HG02571 (cell line): ENCODE data around the gene COL27A1.

ENCODE experiments used
- ATAC-seq: cut with Tn5 transposase; IDR thresholded peaks from one replicate; pipeline ENCODE4 v1.9.1; 2021; ENCODE audit warnings: mild to moderate bottlenecking, moderate library complexity; ENCODE audit not compliant: unreplicated experiment

The COL27A1 gene

DNA sequence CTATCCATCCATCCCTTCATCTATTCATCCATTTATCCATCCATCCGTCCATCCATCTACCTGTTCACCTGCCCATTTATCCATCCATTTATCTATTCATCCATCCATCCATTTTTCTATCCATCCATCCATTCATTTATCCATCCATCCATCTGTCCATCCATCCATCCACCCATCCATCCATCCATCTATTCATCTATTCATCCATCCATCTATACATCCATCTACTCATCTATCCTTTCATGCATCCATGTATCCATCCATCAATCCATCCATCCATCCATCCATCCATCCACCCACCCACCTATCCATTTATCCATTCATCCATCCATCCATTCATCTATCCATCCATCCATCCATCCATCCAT, 10.8 kb downstream of the COL27A1 start:
- no peak for ATAC-seq

- ATAC-seq: no peak
Observed at GRCh38 chr9:114166614-114167572, 11.6 kb downstream of the COL27A1 start.

GRCh38 chr9:114167591-114168091, 12.3 kb downstream of the COL27A1 start:
- no peak for ATAC-seq

DNA sequence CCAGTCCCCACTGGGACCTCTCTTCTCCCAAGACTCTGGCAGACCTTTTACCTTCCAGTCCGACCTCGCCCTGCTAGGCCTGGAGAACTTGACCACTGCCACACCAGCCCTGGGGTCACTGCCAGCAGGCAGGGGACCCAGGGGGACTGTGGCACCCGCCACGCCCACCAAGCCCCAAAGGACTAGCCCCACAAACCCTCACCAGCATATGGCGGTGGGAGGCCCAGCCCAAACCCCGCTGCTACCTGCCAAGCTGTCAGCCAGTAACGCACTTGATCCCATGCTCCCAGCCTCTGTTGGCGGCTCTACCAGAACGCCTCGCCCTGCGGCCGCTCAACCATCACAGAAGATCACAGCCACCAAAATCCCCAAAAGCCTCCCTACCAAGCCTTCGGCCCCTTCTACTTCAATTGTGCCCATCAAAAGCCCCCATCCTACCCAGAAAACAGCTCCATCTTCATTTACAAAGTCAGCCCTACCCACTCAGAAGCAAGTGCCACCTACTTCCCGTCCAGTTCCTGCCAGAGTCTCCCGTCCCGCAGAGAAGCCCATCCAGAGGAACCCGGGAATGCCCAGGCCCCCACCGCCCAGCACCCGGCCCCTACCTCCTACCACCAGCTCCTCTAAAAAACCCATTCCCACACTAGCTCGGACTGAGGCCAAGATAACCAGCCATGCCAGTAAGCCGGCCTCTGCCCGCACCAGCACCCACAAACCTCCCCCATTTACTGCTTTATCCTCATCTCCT, 13.1 kb downstream of the COL27A1 start:
- ATAC-seq: no peak

GRCh38 chr9:114169029-114169951, 14.0 kb downstream of the COL27A1 start:
- no peak for ATAC-seq

DNA sequence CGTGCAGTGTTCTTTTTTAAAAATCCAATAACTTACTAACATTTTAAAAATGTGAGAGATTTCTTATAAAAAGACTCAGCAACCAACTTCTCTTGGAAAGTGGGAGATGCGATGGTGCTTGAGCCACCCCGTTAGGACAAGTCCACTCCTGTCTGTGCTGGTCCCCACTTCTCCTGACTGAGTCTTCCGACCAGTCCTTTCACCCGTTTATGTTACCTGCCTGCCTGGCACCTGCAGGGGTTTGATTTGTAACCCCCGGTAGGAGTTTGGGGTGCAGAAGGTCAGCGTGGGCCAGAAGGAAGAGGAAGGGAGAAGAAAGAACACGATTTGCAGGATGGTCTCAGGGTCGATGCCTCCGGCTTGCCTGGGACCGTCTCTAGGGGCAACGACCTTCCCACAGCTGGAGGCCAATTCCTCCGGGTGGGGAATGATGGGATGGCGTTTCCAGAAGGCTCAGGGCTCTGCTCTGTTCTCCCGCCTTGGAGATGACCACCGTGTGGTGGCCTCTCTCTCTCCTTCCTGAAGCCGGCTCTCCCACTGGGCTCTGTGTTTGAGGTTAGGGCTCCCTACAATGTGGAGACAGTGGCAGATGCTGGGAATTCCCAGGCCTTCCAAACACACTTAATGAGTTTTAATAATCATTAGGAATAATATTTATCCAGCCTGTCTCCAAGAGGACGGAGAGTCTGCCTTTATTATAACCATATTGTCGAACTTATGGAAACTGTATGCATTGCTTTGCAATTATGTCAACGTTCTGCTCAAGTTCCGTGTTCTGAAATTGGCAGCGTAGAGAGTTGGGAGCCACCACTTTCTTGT, 14.8 kb downstream of the COL27A1 start:
- ATAC-seq: no peak

GRCh38 chr9:114170771-114171461, 15.6 kb downstream of the COL27A1 start:
- ATAC-seq: no peak

DNA sequence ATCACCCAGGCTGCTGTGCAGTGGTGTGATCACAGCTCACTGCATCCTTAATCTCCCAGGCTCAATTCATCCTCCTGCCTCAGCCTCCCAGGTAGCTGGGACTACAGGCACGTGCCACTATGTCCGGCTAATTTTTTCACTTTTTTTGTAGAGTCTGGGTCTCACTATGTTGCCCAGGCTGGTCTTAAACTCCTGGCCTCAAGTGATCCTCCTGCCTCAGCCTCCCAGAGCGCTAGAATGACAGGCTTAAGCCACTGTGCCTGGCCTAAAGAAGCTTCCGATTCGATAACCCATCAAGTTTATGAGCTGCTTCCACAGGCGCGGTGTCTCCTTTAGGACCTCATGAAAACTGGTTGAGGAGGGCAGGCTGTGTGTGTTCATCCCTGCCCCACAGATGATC, 16.2 kb downstream of the COL27A1 start:
- ATAC-seq: no peak

- ATAC-seq: no peak
Observed at GRCh38 chr9:114172981-114173833, 17.9 kb downstream of the COL27A1 start.

GRCh38 chr9:114174557-114174875, 19.2 kb downstream of the COL27A1 start:
- ATAC-seq: no peak

GRCh38 chr9:114174876-114175771, 19.8 kb downstream of the COL27A1 start:
- no peak for ATAC-seq

GRCh38 chr9:114176624-114177291, 21.4 kb downstream of the COL27A1 start:
- no peak for ATAC-seq

- ATAC-seq: no peak
Observed at GRCh38 chr9:114177423-114178064, 22.2 kb downstream of the COL27A1 start.

DNA sequence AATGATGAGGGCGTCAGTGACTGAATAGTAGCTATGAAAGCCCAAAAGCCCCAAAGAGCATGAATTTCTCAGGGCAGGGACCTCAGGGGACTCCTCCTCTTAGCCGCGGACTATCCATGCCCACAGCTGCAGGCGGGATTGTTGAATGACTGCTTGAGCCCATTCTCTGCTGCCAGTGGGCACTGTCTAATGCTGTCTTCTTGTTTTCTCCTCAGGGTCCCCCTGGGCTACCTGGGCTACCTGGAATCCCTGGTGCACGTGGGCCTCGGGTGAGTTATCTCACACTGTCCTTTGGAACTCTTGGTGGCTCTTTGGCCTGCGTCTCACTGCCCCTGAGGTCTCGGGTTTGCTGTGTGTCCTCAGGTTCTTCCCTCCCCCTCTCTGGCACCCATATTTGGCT, 22.7 kb downstream of the COL27A1 start:
- no peak for ATAC-seq

DNA sequence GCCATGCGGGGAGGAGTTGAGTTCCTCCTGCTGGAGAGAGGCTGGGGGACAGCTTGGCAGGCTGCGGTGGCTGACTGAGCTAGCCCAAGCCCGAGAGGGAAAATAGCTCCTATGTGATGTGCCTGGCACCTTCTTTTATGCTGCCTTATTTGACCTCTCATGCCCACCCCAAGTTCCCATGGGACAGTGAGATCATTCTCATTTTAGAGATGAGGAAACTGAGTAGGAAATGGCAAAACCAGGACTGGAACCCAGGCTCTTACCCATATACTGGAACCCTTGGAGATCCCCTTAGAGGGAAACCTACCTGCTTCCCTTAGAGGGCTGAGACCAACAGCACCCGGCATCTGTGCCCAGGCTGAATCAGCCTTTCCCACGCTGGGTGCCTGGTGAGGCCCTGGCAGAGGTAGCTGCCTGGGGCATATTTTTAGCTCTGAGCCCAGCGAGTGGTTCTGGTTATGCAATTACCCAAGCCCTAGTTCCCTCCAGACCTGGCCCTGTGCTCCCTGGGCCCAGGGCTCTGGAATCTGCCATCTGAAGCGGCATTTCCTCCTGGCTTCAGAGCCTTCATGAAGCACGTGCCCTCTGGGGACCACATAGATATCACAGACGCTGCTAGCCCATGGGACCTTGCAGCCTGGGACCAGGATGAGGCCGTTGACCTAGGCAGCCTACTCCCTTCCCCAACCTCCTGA, 23.6 kb downstream of the COL27A1 start:
- ATAC-seq: no peak

DNA sequence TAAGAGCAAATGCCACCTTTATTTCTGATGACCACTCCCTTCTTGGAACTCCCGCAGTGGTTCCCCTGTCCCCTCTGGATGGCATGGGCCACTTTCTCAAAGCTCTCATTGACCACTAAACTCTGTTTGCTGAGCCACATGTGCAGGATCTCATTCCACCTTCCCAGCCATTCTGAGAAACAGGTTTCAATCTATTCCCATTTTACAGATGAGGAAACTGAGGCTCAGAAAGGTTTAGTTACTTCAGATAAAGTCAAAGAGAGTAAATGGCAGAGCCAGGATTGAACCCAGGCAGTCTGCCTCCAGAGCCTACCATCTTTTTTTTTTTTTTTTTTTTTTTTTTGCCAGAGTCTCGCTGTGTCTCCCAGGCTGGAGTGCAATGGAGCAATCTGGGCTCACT, 24.2 kb downstream of the COL27A1 start:
- ATAC-seq: no peak
